Measurements from ENCODE around the gene ANO2.

DNA sequence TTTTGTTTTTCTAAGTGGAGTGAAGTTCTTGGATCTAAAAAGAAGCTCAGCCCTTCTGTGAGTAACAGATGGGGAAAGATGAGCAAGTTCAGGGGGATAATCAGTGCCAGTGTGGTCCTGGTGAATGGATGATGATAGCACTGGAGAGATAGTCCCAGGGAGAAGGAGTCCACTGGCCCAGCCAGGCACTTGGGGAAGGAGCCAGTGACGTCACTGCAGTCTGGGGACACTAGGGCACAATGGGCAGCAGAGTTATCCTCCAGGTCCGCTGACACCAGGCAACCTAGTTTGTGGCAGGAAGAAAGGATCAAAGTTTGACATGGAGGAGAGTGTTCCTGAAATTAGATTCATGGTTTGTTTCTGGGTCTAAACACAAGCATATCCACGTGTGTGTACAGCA, 411.7 kb downstream of the ANO2 start:
- no peak for TF ChIP-seq GATA2 (IDR thresholded peaks at IDR 0.05; ENCODE audit: low read depth, low read length)
- no peak for TF ChIP-seq GATA3 (IDR thresholded peaks at IDR 0.05; ENCODE audit: low read depth, low read length)
